Anterior cingulate cortex (tissue), 58 donors: ENCODE data around the gene KLHDC10.
A peak's percentile ranks its signal among the peaks of the same experiment; 100 is the strongest.
"Not testable (repeated sequence)": the region's sequence is repeated elsewhere in the genome, so short reads cannot be mapped to it uniquely, and the experiment has no call there.

Source experiments
- DNase-seq, 58 donors: peaks; one replicate each; lab custom pipeline; 2025; lab: John Stamatoyannopoulos, UW

The KLHDC10 gene

DNA sequence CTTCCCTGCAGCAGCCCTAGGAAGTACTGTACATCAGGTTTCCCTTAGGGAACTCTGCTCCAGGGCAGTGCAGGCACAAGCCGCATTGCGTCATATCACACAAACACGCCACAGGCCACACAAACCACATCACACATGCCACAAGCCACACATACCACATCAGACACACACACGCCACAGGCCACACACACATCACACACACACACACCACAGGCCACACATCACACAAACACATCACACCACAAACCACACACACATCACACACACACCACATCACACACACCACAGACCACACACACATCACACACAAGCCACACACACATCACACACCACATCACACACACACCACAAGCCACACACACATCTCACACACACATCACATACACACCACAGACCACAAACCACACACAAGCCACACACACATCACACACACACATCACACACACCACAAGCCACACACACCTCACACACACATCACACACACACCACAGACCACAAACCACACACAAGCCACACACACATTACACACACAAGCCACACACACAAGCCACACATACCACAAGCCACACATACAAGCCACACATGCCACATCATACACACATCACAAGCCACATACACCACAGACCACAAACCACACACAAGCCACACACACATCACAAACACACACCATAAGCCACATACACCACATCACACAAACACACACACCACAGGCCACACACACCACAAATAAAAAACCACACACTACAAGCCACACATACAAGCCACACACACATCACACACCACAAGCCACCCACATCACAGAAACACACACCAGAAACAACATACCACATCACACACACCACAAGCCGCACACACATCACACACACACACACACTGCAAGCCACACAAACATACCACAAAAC is 81.5 kb downstream of the KLHDC10 start:
- no peak for DNase-seq

DNA sequence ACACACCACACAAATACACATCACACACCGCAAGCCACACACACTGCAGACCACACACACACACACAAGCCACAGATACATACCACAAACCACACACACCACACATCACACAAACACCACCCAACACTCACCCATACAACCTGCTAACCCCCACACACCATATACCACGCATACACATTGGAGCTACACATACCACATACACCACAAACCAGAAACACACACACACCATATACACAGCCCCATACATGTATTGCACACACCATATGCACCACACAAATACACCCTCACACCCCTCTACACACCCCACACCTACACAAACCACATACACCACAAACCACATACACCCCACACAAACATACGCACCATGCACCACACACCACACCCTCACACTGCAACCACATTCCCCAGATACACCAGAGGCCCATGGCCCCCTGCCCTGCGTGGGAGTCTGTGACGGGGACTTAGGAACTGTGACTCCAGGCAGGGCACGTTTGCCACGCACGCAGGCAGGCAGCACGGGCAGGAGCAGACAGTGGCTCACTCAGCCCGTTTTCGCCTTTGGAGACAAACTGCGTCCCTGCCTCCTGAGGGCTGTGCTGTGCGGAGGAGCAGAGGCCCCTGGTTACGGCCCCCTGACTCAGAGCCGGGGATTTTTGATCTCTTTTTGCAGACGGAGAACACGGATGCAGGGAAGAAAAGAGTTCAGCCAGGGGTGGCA is 82.3 kb downstream of the KLHDC10 start:
- no peak for DNase-seq

DNA sequence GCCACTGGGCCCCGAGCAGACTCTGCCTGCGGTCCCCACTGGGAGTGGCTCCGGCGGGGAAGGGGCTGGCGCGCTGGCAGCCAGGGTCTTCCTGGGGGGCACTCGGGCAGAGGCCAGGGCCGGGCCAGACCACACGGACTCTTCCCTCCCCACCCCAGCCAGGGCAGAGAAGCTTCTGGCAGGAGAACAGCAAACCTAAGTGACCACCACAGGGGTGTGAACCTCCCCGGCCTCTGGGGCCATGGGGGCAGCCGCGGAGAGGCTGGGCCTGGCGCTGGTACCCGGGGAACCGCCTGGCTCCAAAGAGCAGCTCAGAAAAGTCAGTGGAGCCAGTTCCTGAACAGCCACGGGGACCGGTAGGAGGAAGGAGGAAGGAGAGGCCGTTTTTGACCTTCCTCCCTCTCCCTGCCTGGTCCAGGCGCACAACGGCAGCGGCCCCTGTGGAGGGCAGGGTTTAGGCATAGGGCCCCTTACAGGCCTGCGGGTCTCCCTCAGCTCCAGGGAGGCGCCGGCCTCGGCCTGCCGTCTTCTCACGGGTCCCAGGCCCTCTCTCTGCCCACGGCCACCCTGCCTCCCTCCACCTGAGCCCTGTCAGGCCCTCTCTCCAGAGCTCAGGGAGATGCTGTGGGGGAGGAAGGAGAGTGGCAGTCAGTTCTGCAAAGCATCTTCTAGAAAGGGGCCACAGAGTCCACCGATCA is 83.0 kb downstream of the KLHDC10 start:
- DNase-seq, result no peak

GRCh38 chr7:130154131-130154500 is 83.8 kb downstream of the KLHDC10 start:
- DNase-seq, result no peak

DNA sequence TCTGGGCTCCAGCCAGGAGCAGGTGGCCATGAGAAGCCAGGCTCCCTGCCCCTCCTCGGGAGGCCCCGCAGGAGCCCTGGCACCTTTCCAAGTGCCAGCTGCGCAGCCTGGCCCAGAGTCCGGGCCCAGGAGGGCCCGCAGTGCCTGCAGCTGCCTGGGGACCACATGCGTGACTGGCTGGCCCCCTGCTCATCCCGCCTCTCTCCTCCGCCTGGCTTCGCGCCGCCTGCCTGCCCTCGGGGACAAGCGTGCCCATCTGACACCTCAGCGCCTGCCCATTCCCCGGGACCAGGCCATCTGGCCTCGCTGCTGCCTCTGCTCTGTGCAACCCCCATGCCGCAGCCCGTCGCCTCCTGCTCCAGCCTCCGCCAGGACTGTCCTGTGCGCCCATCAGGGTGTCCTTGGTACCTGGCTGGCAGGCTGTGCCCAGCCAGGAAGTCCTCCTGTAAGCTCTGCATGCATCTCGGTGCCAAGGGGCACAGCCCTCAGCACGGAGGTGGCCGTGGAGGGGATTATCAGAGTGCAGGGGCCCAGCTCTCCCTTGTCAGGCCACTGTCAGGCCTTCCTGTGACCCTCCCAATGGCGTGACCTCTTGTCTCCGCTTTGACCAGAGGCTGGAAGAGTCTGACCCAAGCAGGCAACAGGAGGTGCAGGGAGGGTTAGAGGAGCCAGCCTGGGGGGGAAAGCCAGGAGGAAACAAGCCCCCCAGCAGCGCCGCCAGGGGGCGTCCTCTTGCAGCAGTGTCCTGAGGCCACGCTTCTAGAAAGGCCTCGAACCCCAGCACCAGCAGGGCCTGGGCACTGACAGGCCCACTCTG is 84.4 kb downstream of the KLHDC10 start:
- peak in 19 of 58 donors; percentile 21 to 63 (median 35) for DNase-seq

- no peak for DNase-seq
Measured at GRCh38 chr7:130156140-130156539, 85.8 kb downstream of the KLHDC10 start.

DNA sequence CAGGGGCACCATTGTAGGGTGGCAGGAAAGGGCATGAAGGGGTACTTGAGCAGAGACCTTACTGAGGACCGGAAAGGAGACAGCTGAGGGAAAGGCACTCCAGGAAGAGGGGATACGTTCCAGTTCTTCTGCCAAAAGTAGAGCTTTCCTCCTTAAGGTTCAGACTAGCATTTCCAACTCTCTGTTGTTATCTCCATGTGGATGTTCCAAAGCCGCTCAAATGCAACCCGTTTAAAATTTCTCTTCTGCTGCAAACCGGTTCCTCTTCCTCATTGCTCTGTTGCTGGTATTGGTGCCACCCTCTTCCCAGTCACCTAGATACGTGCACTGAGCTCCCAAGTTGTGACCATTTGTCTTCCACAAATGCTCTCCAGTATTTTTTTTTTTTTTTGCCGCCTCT is 87.4 kb downstream of the KLHDC10 start:
- no peak for DNase-seq

DNA sequence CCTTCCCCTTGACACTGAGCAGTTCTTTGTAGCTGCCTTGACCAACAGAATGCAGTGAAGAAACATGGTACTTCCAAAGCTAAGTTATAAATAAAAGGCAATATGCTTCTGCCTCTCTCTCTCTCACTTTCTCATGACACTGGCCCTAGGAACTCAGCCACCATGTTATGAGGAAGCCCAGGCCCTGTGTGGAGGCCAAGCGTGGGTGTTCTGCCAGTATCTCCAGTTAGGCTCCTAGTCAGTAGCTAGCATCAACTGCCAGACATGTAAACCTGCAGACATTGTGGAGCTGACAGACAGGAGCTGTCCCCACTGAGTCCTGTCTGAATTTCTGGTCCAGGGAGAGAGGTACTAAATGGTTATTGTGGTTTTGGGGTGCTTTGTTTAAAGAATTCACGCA is 89.7 kb downstream of the KLHDC10 start:
- DNase-seq, result no peak

DNA sequence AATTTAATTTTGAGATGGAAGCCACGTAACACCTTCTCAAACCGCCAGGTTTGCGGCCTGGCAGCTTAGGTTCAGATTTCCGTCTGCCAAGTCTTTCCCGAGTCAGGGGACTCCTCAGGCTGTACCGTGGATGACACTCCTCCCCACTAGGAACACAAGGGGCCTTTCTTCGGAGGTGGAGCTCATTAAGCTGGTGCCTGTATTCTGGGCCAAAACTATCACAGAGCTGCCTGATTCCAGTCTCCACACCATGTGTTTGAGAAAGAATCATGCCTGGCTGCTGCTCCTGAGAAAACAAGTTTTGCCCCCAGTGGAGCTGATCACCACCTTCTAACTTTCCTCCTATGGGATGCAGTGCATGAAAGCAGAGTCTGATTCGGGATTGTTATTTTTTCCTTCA is 90.1 kb downstream of the KLHDC10 start:
- no peak for DNase-seq

DNA sequence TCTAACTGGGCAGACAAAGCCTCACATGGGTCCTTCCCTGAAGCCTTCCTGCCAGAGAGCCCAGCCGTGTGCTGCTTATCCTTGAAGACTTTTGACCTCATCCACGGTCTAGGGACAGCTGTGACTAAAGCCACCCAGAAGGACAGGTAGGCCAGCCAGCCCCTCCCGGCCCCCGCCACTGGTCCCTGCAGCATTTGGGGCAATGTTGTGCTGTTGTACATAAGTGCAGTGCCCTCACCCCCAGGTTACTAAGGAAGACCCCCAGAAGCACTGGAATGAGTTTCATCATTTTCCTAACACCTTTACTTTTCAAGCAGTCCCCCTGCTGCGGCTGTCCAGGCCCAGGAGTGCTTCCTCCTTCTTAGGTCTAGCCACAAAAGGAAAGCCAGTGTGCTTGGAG is 91.9 kb downstream of the KLHDC10 start:
- DNase-seq, result no peak

DNA sequence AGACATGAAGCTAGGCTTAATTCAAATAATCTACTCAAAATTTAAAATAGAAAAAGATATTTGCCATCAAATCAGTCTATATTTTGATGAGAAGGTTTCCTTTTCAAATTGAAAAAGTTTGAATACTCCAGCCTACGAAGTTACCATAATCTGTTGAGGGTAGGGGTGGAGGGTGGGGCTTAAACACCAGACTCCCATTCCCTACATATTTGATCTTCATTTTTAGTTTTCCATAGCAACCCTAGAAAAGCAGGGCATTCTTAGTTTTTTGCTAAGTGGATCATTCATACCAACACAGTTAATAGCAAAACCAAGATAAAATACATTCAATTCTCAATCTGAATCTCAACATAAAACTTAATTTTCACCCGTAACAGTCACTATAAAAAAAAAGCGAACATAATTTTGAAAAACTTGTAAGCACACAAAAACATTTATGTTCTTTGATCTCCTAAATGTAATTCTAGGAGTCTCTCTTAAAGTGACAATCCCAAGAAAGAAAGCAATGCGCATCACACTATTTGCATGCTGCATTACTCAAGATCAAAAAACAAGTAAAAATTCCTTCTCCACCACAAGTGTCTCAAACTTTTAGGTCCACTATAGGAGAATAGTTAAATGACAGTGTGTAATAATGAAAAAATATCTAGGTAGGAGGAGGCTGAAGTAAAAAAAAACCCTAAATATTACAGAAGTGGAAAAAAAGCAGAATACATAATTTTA is 104.1 kb downstream of the KLHDC10 start:
- no peak for DNase-seq

DNA sequence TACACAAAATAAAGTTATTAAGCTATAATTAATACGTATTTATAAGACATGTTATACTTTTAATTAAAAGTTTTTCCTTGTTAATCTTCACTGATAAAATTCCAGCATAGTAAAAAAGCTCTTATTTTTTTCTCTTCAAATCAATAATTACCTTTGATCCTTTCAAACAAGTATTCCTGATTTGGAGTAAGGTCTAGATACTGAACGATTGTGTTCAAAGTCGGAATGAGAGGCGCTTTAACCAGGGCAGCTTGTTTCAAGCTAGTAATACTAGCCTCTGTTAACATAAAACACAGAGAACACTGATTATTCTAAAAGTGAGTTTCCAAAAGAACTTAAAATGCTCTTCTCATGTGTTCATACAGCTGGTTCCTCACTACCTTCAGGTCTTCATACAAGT is 107.9 kb downstream of the KLHDC10 start:
- DNase-seq, result no peak

GRCh38 chr7:130179631-130180030 is 109.3 kb downstream of the KLHDC10 start:
- no peak for DNase-seq

DNA sequence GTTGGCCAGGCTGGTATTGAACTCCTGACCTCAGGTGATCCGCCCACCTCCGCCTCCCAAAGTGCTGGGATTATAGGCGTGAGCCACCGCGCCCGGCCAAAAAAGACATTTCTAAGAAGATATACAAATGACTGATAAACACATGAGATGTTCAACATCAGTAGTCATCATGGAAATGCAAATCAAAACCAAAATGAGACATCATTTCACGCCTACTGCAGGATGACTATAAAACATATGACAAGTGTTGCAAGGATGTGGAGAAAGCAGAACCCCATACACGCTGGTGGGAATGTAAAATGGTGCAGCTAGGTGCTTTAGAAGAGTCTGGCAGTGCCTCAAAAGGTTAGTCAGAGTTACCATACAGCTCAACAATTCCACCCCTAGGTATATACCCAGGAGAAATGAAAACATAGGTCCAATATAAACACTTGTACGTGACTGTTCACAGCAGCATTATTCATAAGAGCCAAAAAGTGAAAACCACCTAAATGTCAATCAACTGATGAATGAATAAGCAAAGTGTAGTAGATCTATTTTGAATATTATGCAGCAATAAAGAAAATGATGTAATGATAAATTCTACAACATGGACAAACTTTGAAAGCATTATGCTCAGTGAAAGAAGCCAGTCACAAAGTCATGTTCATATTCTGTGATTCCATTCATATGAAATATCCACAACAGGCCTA is 110.4 kb downstream of the KLHDC10 start:
- DNase-seq, result peak in 1 of 58 donors; percentile 6

DNA sequence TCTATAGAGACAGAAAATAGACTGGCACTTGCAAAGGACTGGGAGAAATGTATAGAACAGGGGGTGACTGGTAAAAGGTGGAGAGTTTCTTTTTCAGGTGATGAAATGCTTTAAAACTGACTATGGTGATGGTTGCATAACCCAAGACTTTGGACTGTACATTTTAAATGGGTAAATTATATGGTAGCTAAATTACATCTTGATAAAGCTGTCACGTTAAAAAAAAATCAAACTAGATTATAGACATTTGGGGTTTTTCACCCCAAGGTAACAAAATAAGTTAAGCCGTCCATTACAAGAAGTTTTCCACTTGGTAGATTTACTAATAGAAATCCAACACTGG is 110.9 kb downstream of the KLHDC10 start:
- no peak for DNase-seq

DNA sequence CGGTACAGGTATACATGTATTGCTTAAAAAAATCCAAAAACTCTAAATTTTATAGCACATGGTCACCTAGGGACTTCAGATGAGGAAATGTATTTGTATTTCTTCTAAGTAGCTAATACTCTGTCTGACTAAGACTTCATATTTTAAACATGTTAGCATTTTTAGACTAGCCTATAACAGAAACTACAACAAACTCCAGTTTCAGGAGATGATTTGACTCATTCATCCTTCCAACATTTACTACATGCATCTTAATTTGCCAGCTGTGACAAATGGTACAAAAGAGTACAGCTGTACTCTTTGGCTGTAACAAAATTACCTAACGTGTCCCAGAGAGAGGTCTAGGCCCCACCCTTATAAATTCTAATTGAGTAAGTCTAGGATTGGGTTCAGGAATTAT is 112.7 kb downstream of the KLHDC10 start:
- no peak for DNase-seq

DNA sequence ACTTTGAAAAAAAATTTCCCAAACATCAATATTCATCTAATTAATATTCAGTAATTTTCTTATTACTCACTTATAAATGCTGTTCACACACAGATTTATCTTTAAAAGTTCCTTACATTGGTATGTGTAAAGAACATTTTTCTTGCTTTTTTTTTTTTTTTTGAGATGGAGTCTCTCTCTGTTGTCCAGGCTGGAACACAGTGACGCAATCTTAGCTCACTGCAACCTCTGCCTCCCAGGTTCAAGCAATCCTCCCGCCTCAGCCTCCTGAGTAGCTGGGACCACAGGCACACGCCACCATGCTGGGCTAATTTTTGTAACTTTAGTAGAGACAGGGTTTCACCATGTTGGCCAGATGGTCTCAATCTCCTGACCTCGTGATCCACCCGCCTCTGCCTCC is 114.0 kb downstream of the KLHDC10 start:
- DNase-seq, result not testable (repeated sequence)
